Panc1 (cell line): ENCODE results near the gene G6PC2.

Source experiments
- CTCF ChIP-seq: fragments of 450-650 bp; IDR thresholded peaks from 2 replicates; pipeline ENCODE4 v1.5.1; 2017; ENCODE audit warnings: mild to moderate bottlenecking
- POLR2AphosphoS5 ChIP-seq: IDR thresholded peaks from 2 replicates; pipeline ENCODE4 v1.6.1; 2012; ENCODE audit warnings: mild to moderate bottlenecking, low read depth, low read length, moderate library complexity
- SIN3A ChIP-seq: IDR thresholded peaks from 2 replicates; pipeline ENCODE4 v1.6.1; 2012; ENCODE audit warnings: low read depth, mild to moderate bottlenecking, low read length, moderate library complexity, borderline replicate concordance; ENCODE audit not compliant: insufficient read depth

- TF ChIP-seq CTCF (no peak), SIN3A (no peak), POLR2AphosphoS5 (no peak)
Measured at GRCh38 chr2:168941297-168941696, 40.2 kb downstream of the G6PC2 start.
